B cell (primary cell): ENCODE measurements around the gene PKP1.

Source experiments
- EZH2 ChIP-seq: IDR thresholded peaks from 2 replicates; pipeline ENCODE4 v1.6.1; 2012; ENCODE audit warnings: borderline replicate concordance, low read depth, mild to moderate bottlenecking, moderate library complexity, low read length; ENCODE audit not compliant: insufficient read depth, poor library complexity, severe bottlenecking
- TF ChIP-seq, protein P1 (sequence below): fragments of 200-600 bp; IDR thresholded peaks from one replicate; pipeline ENCODE4 v1.8.0; 2022; ENCODE audit warnings: antibody characterized with exemption, mild to moderate bottlenecking

DNA sequence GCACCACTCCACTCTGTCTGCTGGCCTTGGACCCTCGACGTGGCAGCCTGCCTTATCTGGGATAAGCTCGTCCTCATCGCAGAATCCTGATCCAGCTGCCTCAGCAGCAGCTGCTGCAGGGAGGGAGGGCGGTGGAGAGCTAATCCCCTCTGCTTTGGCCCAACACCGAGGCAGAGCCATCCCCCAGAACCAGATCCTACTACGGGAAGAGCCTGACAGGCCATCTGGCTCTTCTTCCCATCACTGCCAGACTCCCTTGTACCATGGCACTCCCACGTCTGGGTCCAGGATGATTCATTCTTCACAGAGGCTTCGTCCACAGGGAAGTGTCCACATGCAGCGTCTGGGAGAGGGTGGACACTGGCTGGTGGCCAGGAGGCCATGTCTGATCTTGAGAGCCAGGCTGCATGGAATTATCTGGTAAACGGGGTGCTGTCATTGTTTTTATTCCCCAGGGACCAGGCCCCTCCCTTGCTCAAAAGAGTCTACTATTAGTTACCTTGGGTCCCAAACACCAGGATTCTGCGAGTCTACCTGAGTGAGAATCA is 14.6 kb upstream of the PKP1 start:
- TF ChIP-seq, protein P1, sequence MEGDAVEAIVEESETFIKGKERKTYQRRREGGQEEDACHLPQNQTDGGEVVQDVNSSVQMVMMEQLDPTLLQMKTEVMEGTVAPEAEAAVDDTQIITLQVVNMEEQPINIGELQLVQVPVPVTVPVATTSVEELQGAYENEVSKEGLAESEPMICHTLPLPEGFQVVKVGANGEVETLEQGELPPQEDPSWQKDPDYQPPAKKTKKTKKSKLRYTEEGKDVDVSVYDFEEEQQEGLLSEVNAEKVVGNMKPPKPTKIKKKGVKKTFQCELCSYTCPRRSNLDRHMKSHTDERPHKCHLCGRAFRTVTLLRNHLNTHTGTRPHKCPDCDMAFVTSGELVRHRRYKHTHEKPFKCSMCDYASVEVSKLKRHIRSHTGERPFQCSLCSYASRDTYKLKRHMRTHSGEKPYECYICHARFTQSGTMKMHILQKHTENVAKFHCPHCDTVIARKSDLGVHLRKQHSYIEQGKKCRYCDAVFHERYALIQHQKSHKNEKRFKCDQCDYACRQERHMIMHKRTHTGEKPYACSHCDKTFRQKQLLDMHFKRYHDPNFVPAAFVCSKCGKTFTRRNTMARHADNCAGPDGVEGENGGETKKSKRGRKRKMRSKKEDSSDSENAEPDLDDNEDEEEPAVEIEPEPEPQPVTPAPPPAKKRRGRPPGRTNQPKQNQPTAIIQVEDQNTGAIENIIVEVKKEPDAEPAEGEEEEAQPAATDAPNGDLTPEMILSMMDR: no peak
- TF ChIP-seq EZH2: no peak
